HepG2 (cell line): ENCODE data around the gene MS4A1. TPM values are rescaled to one million over a fixed set of nuclear protein-coding genes. Genes with fewer than 3 reads are reported as not detected.

ENCODE experiments used
- ATAC-seq: fragments of 200-7000 bp; cut with Tn5 transposase; 3 replicates; pipeline ENCODE4 v1.9.1; 2020; ENCODE audit warnings: mild to moderate bottlenecking, moderate library complexity
- BruUV-seq: library from RNA; stranded (reverse); fragments of 400-500 nt; replicated peaks from 2 replicates; lab custom pipeline; 2021; lab: Mats Ljungman, UMichigan
- CTCF ChIA-PET: fragments of 300-600 bp; formaldehyde crosslinking; extraction: SDS; loops from one replicate; lab custom pipeline; 2021; ENCODE audit warnings: low total read pairs, inconsistent platforms, low intra/inter-chr PET ratio; lab: Yijun Ruan, JAX
- POLR2A ChIA-PET: fragments of 350-600 bp; sonication (Branson Sonifier 250); formaldehyde crosslinking; loops from one replicate; lab custom pipeline; 2020; ENCODE audit warnings: antibody characterized with exemption, inconsistent platforms; lab: Yijun Ruan, JAX
- DNase-seq: peaks from one replicate; pipeline ENCODE4 v3.0.0-alpha.2; 2015; ENCODE audit warnings: low spot score
- FAIRE-seq: peaks from 3 replicates; lab custom pipeline; 2011; peaks lifted over from hg19 to GRCh38; lab: Jason Lieb, UNC
- H2AFZ ChIP-seq: one replicate; pipeline ENCODE4 v1.6.1; 2011; ENCODE audit warnings: low read length, inconsistent platforms
- H3K27ac ChIP-seq: fragments of 300-600 bp; 3 replicates; pipeline ENCODE4 v1.8.0; 2011; ENCODE audit warnings: mixed run types, mild to moderate bottlenecking, mixed read lengths, low read length, inconsistent platforms; ENCODE audit not compliant: insufficient read depth; ENCODE audit errors: extremely low read length
- H3K27me3 ChIP-seq, 2 experiments: fragments of 200-600 bp in 1 of 2; 2 replicates in 1 of 2; 3 replicates in 1 of 2; pipeline versions ENCODE4 v1.6.0 to v1.8.0; 2011; ENCODE audit warnings: low read length in 2 of 2, mild to moderate bottlenecking in 2 of 2, moderate library complexity in 2 of 2, inconsistent platforms in 1 of 2; ENCODE audit not compliant: insufficient read depth in 2 of 2, control insufficient read depth in 1 of 2
- H3K36me3 ChIP-seq, 2 experiments: fragments of 200-600 bp in 1 of 2; replicated peaks in 1 of 2; 2 replicates in 1 of 2; 3 replicates in 1 of 2; pipeline versions ENCODE4 v1.5.1 to v1.8.0; 2011; ENCODE audit warnings: low read length in 2 of 2, inconsistent platforms in 1 of 2; ENCODE audit not compliant: insufficient read depth in 2 of 2, control insufficient read depth in 1 of 2
- H3K4me1 ChIP-seq: 2 replicates; pipeline ENCODE4 v1.5.1; 2012; ENCODE audit warnings: low read length, inconsistent platforms; ENCODE audit not compliant: insufficient read depth
- H3K4me2 ChIP-seq: 2 replicates; pipeline ENCODE4 v1.6.0; 2011; ENCODE audit warnings: low read depth, low read length, inconsistent platforms
- H3K4me3 ChIP-seq, 3 experiments: fragments of 200-600 bp in 1 of 3; sonication (generic), shearing (Covaris generic) in 1 of 3; replicated peaks in 1 of 3; 2 replicates each; pipeline ENCODE4 v1.5.1; 2011 to 2016; ENCODE audit warnings: low read length in 3 of 3, inconsistent platforms in 2 of 3, low read depth in 2 of 3, mild to moderate bottlenecking in 2 of 3, control low read depth in 1 of 3, mixed read lengths in 1 of 3; ENCODE audit not compliant: insufficient read depth in 1 of 3
- H3K79me2 ChIP-seq: one replicate; pipeline ENCODE4 v1.6.1; 2011; ENCODE audit warnings: low read length, inconsistent platforms; ENCODE audit not compliant: insufficient read depth
- H3K9ac ChIP-seq: 2 replicates; pipeline ENCODE4 v1.6.0; 2011; ENCODE audit warnings: mild to moderate bottlenecking, low read depth, low read length, inconsistent platforms; ENCODE audit not compliant: insufficient read depth
- H3K9me3 ChIP-seq: 2 replicates; pipeline ENCODE4 v1.5.1; 2012; ENCODE audit warnings: mild to moderate bottlenecking, low read length
- H4K20me1 ChIP-seq: 2 replicates; pipeline ENCODE4 v1.6.0; 2011; ENCODE audit warnings: inconsistent platforms, mild to moderate bottlenecking, low read length, moderate library complexity; ENCODE audit not compliant: insufficient read depth
- ARID5B ChIP-seq: IDR thresholded peaks from 2 replicates; pipeline ENCODE4 v1.4.0; 2020; ENCODE audit warnings: mild to moderate bottlenecking, missing genetic modification reagents
- CBX2 ChIP-seq, 2 experiments: fragments of 200-600 bp in 1 of 2; sonication (generic); formaldehyde crosslinking in 1 of 2; IDR thresholded peaks; 2 replicates each; pipeline versions ENCODE4 v1.7.0 to v1.8.1; 2018 to 2022; ENCODE audit warnings: low read depth in 2 of 2, low read length in 1 of 2, mild to moderate bottlenecking in 1 of 2, missing genetic modification reagents in 1 of 2
- GABPB1 ChIP-seq: IDR thresholded peaks from 2 replicates; pipeline ENCODE4 v1.6.1; 2016; ENCODE audit warnings: mild to moderate bottlenecking, missing genetic modification reagents, moderate library complexity, missing compliant biosample characterization
- JUN ChIP-seq: sonication (generic); formaldehyde crosslinking; IDR thresholded peaks from 2 replicates; pipeline ENCODE4 v1.4.0; 2020; ENCODE audit warnings: mild to moderate bottlenecking, missing genetic modification reagents
- RFX1 ChIP-seq: fragments of 450-650 bp; IDR thresholded peaks from 2 replicates; pipeline ENCODE4 v1.6.1; 2017
- ZBED4 ChIP-seq: sonication (generic); formaldehyde crosslinking; IDR thresholded peaks from 2 replicates; pipeline ENCODE4 v1.4.0; 2020; ENCODE audit warnings: missing genetic modification reagents, borderline replicate concordance
- ZBTB25 ChIP-seq: IDR thresholded peaks from 2 replicates; pipeline ENCODE4 v1.6.1; 2018; ENCODE audit warnings: missing genetic modification reagents
- ZKSCAN5 ChIP-seq: sonication (generic); formaldehyde crosslinking; IDR thresholded peaks from 2 replicates; pipeline ENCODE4 v1.5.1; 2020; ENCODE audit warnings: mild to moderate bottlenecking, missing genetic modification reagents
- WGBS: methylation state at CpG from one replicate; pipeline ENCODE4 v1.1.6; 2017; ENCODE audit warnings: low lambda C conversion rate; 5-methylcytosine and 5-hydroxymethylcytosine counted together
- in situ Hi-C: cut with HindIII; loops from 2 replicates; pipeline ENCODE4 v1.10.0; 2017; ENCODE audit warnings: low pct_unique_long_range_greater_than_20kb; ENCODE audit not compliant: extremely low pct_ligation_motif_present
- intact Hi-C: fragments of 100-400 bp; cut with micrococcal nuclease; formaldehyde crosslinking; loops from one replicate; pipeline ENCODE4 v1.10.0; 2022; ENCODE audit not compliant: unreplicated experiment
- polyA plus RNA-seq, 8 experiments: library from polyadenylated mRNA; depleted of rRNA in 3 of 8; stranded (reverse) in 7 of 8; unstranded in 1 of 8; fragments of >200 nt; fragmentation: Illumina TruSeq in 4 of 8; extraction: Trizol in 4 of 8; gene quantifications; 2 replicates each; pipeline versions ENCODE4 v1.2.1 to v1.2.3, GENCODE V29; 2011 to 2016; ENCODE audit warnings: low read depth in 4 of 8, missing spikeins in 1 of 8, mixed read lengths in 1 of 8; ENCODE audit not compliant: insufficient read depth in 1 of 8
- total RNA-seq, 5 experiments: library from RNA; depleted of rRNA; stranded (reverse); fragments of >200 nt; fragmentation: Illumina TruSeq; extraction: Trizol; gene quantifications; 2 replicates each; pipeline ENCODE4 v1.2.3, GENCODE V29; 2016; ENCODE audit warnings: low read depth in 1 of 5

The MS4A1 gene
- total and polyA plus RNA-seq, 2 of the 13 experiments (the other 11 are each of a cell fraction or from before 2014, with no cell fraction given), result 0.01 TPM; not detected in 1

- Histone ChIP-seq H2AFZ (no peak overlapping the region), H3K4me1 (no peaks in the 10 kb centered on the region), H3K36me3 (no peaks in the 10 kb centered on the region), H3K4me3 (no peak overlapping the region), H3K79me2 (no peaks in the 10 kb centered on the region), H3K9me3 (no peaks in the 10 kb centered on the region), H4K20me1 (no peaks in the 10 kb centered on the region), H3K4me2 (no peak overlapping the region), H3K27ac (no peak overlapping the region), H3K9ac (no peak overlapping the region), H3K27me3 (peaks cover 0 to 3% of the 10 kb centered on the region in 2 experiments; a peak in 1 of 5 replicates)
- in situ Hi-C loops (loop anchor here (25.0 kb wide), 1 partner anchor 162 kb away; the partner anchor contains the start of gene MS4A6E), intact Hi-C loops (no loop called here)
- WGBS, result 34% methylated on average over 4 of the region's 4 CpGs
- BruUV-seq, result no TSS peak
- ChIA-PET POLR2A (no interaction called here), CTCF (no interaction called here)
- no peak for ATAC-seq
- no peak for DNase-seq
- no peak for FAIRE-seq
- no peak for TF ChIP-seq ZKSCAN5 (CRISPR knock-in tag)
Measured at GRCh38 chr11:60498853-60499252, 43.2 kb downstream of the MS4A1 start.

GRCh38 chr11:60500276-60500910 lies 44.7 kb downstream of the MS4A1 start:
- H3K27ac ChIP-seq, result no peak overlapping the region
- FAIRE-seq (no peak), ATAC-seq (no peak), DNase-seq (no peak)
- H3K79me2 ChIP-seq, result no peaks in the 10 kb centered on the region
- no peaks in the 10 kb centered on the region for H3K9me3 ChIP-seq
- in situ Hi-C loops (no loop called here), intact Hi-C loops (no loop called here)
- H2AFZ ChIP-seq, result no peak overlapping the region
- H3K4me2 ChIP-seq, result no peak overlapping the region
- H3K9ac ChIP-seq, result no peak overlapping the region
- CTCF ChIA-PET, result no interaction called here
- POLR2A ChIA-PET, result no interaction called here
- WGBS, result 0% methylated on average over 3 of the region's 3 CpGs
- H3K4me3 ChIP-seq, result no peak overlapping the region
- H3K27me3 ChIP-seq, result peaks cover 0 to 3% of the 10 kb centered on the region in 2 experiments; a peak in 1 of 5 replicates
- H3K4me1 ChIP-seq, result no peaks in the 10 kb centered on the region
- no peaks in the 10 kb centered on the region for H3K36me3 ChIP-seq
- no TSS peak for BruUV-seq
- no peaks in the 10 kb centered on the region for H4K20me1 ChIP-seq
- TF ChIP-seq JUN (CRISPR knock-in tag) (no peak), CBX2 (IDR thresholded peaks at IDR 0.05; ENCODE audit: low read depth, low read length) (no peak), CBX2 (CRISPR knock-in tag; IDR thresholded peaks at IDR 0.05; ENCODE audit: low read depth) (no peak), GABPB1 (no peak), RFX1 (no peak), ARID5B (CRISPR knock-in tag) (no peak), ZBTB25 (CRISPR knock-in tag) (no peak), ZBED4 (CRISPR knock-in tag) (no peak)
